NB4 (cell line): Measurements from ENCODE around the gene DTWD1.

ENCODE experiments used
- DNase-seq: peaks from one replicate; pipeline ENCODE4 v3.0.0; 2010; ENCODE audit warnings: low read depth
- H3K4me3 ChIP-seq: one replicate; pipeline ENCODE4 v1.5.1; 2011; ENCODE audit warnings: mild to moderate bottlenecking, low read depth, low read length, moderate library complexity
- MYC ChIP-seq: IDR thresholded peaks from 2 replicates; pipeline ENCODE4 v1.6.1; 2011; ENCODE audit warnings: low read depth, low read length
- POLR2A ChIP-seq: IDR thresholded peaks from 2 replicates; pipeline ENCODE4 v1.6.1; 2011; ENCODE audit warnings: mild to moderate bottlenecking; ENCODE audit not compliant: insufficient read length; ENCODE audit errors: extremely low read depth
- TF ChIP-seq, protein P1 (sequence below): IDR thresholded peaks from one replicate; pipeline ENCODE4 v1.5.1; 2012; ENCODE audit warnings: low read depth, low read length
- TF ChIP-seq, protein P2 (sequence below): IDR thresholded peaks from 2 replicates; pipeline ENCODE4 v1.6.1; 2011; ENCODE audit warnings: low read depth, low read length

Gene DTWD1

DNA sequence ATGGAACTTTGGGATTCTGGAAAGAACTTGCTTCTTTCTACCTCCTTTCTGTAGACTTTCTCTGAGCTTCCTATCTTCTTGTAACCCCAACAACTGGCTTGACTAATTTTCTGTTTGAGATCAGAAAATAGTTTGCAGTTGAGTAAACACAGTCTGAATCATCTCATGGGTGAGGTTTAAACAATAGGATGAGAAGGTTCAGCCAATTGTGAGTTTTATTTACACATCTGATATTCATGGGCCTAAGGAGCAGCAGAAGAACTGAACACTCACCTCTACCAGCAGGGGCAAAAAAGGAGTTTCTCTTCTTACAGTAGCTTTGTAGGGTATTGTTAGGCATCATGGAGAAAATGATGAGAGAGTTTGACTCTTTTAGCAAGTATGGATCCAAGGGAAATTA is 54.2 kb downstream of the DTWD1 start:
- TF ChIP-seq POLR2A (no peak), MYC (no peak)
- TF ChIP-seq, protein P1, sequence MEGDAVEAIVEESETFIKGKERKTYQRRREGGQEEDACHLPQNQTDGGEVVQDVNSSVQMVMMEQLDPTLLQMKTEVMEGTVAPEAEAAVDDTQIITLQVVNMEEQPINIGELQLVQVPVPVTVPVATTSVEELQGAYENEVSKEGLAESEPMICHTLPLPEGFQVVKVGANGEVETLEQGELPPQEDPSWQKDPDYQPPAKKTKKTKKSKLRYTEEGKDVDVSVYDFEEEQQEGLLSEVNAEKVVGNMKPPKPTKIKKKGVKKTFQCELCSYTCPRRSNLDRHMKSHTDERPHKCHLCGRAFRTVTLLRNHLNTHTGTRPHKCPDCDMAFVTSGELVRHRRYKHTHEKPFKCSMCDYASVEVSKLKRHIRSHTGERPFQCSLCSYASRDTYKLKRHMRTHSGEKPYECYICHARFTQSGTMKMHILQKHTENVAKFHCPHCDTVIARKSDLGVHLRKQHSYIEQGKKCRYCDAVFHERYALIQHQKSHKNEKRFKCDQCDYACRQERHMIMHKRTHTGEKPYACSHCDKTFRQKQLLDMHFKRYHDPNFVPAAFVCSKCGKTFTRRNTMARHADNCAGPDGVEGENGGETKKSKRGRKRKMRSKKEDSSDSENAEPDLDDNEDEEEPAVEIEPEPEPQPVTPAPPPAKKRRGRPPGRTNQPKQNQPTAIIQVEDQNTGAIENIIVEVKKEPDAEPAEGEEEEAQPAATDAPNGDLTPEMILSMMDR, result no peak
- TF ChIP-seq, protein P2, sequence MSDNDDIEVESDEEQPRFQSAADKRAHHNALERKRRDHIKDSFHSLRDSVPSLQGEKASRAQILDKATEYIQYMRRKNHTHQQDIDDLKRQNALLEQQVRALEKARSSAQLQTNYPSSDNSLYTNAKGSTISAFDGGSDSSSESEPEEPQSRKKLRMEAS, result no peak
- H3K4me3 ChIP-seq, result no peak overlapping the region
- no peak for DNase-seq

DNA sequence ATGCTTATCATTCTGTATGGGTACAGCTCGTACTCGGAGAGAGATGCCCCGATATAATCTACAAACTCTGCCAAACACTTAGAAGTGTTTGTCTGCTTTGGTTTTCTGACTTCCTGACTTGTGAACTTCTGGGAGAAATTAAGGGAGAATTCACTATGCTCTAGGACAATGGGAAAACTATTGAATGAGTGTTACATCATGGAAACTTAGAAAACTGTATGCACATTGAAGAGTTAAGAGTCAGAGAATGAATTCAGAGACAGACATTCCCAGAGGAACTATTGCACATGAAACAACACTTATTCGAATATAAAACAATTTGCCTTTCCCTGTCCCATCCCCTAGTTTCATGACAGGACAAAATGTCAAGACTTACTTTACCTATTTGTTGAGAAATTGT is 57.8 kb downstream of the DTWD1 start:
- TF ChIP-seq POLR2A, result no peak
- TF ChIP-seq, protein P2, result no peak
- TF ChIP-seq MYC, result no peak
- TF ChIP-seq, protein P1, result no peak
- no peak for DNase-seq

DNA sequence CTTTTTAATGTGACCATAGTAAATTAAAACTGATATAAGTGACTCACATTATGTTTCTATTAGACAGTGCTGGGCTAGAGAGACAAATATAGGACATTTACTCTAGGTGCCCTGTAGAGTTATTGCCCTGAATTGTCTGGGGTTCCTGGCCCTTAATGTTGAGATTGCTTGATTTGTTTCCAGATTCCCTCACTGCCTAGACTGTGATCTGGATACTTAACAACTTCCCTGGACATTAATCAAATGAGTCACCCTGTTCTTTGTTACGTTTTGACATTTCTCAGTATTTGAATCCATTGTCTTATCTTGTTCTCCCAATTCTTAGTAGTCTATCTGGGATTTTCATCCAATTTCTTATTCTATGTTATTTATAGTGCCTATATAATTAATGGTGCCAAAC is 65.8 kb downstream of the DTWD1 start:
- H3K4me3 ChIP-seq, result no peak overlapping the region
- TF ChIP-seq MYC (no peak), POLR2A (no peak)
- TF ChIP-seq, protein P1, result no peak
- TF ChIP-seq, protein P2, result no peak
- no peak for DNase-seq

More for the DNA sequence above, 57.8 kb downstream of the DTWD1 start:
- no peak overlapping the region for H3K4me3 ChIP-seq

DNA sequence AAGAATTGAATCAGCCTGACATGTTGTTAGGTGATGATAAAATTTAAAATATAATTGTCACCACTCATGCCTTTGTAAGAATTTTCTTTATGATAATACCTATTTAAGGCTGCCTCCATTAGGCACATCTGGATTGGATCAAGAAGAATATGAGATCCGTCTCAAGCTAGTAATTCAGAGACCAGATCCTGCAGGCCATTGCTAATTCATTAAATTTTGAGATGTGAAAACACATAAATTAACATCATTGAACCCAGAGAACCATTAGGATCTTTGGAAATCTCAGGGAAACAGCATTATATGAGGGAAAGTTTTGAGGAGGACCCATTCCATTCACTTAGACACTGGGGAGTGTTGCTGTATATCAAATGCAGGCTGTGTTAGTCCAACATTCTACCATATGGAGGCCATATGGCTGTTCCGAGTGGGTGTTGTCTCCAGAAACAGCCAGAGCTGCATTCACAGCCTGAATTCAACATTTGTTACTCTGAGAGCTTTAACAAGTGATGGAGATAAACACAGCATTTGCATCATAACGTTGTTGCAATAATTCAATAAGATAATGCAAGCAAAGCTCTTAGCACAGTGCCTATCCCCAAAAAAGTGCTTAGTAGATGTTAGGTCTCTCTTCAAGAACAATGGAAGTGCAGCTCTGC is 67.4 kb downstream of the DTWD1 start:
- no peak for DNase-seq
- H3K4me3 ChIP-seq, result no peak overlapping the region
- TF ChIP-seq MYC, result no peak
- TF ChIP-seq, protein P2, result no peak
- TF ChIP-seq, protein P1, result no peak

DNA sequence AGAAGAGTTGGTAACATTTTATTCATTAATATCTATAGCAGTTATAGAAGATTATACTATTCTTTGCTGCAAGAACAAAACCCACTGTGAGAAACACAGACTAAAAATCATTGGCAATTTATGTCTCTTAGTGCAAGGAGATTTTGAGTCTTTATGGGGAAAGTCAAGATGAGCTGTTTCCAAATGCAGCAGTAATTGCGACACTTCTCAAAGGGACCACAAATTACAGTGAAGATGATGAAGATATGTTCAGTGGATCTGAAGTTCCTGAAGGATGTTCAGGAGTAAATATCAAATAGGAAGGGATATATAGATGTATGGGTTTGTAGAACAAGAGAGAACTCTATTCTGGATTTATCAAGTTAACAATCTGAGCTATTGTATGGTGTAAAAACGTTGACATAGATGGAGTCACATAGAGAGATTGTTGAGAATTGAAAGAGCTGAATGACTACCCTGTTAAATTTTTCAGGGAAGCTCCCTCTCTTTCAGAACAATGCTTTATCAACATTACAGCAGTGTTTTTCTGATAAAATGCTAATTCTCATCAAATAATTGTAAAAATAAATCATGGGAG is 71.8 kb downstream of the DTWD1 start:
- peak; percentile 13 for DNase-seq

More for the DNA sequence above, 71.8 kb downstream of the DTWD1 start:
- H3K4me3 ChIP-seq, result no peak overlapping the region
- no peak for TF ChIP-seq MYC
- TF ChIP-seq, protein P1, result no peak
- TF ChIP-seq, protein P2, result no peak
- no peak for TF ChIP-seq POLR2A
